ENCODE measurements around the gene IL4.

DNA sequence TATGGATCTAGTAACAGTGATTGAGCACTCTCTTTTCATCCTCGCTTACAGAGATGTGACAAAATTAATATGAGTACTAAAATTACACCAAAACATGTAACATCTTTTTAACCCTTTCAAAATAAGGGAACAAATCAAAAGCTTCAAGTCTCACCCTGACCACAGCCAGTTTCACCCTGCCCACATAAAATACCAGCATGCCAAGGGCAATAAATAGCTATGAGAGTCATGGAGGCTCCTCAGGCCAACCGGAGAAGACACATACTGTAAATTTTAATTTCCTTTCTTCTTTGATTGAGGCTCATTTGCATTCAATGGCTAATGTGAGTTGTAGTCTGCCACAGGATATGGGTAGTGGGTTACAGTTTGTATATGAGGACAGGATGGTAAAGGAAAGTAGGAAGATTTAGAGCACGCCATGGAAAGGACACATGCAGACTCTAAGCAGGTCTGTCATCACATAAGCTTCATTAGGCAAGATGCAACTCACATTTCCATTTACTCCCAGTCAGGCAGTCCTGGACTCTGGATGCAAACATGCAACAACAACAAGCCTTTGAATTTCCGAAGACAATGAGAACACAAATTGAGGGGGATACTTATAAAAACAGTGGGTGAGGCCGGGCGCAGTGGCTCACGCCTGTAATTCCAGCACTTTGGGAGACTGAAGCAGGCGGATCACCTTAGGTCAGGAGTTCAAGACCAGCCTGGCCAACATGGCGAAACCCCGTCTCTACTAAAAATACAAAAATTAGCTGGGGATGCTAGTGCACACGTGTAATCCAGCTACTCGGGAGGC lies 11.3 kb downstream of the IL4 start:
- no peak for TF ChIP-seq EP300 (IDR thresholded peaks at IDR 0.05)
- TF ChIP-seq POLR2A (IDR thresholded peaks at IDR 0.05), result no peak
